Skeletal muscle tissue (tissue), 4 donors: ENCODE measurements around the gene FHL2. TPM values are rescaled to one million over a fixed set of nuclear protein-coding genes. Genes with fewer than 3 reads are reported as not detected.

ENCODE experiments used
- H3K27ac ChIP-seq: one replicate; pipeline ENCODE4 v1.7.0; 2013; ENCODE audit warnings: mild to moderate bottlenecking, low read depth, low read length, inconsistent platforms
- H3K27me3 ChIP-seq, 3 donors: one replicate each; pipeline ENCODE4 v1.7.0; 2013; ENCODE audit warnings: low read length in 3 of 3; ENCODE audit not compliant: control insufficient read depth in 3 of 3, insufficient read depth in 3 of 3
- H3K36me3 ChIP-seq, 3 donors: one replicate each; pipeline ENCODE4 v1.7.0; 2013; ENCODE audit warnings: low read length in 3 of 3; ENCODE audit not compliant: control insufficient read depth in 3 of 3, insufficient read depth in 3 of 3
- H3K4me1 ChIP-seq, 3 donors: one replicate each; pipeline ENCODE4 v1.7.0; 2013; ENCODE audit warnings: low read length in 3 of 3, mild to moderate bottlenecking in 3 of 3; ENCODE audit not compliant: control insufficient read depth in 3 of 3, insufficient read depth in 3 of 3
- H3K4me3 ChIP-seq, 3 donors: one replicate each; pipeline ENCODE4 v1.7.0; 2013; ENCODE audit warnings: low read length in 3 of 3
- H3K9ac ChIP-seq, 3 donors: one replicate each; pipeline ENCODE4 v1.7.0; 2013; ENCODE audit warnings: low read length in 3 of 3, mild to moderate bottlenecking in 3 of 3, moderate library complexity in 2 of 3, low read depth in 1 of 3
- H3K9me3 ChIP-seq, 3 donors: one replicate each; pipeline ENCODE4 v1.7.0; 2013; ENCODE audit warnings: low read length in 3 of 3; ENCODE audit not compliant: control insufficient read depth in 3 of 3
- total RNA-seq: library from RNA; depleted of rRNA; stranded (reverse); fragments of >200 nt; gene quantifications from one replicate; pipeline ENCODE4 v1.2.3, GENCODE V29; 2014
- donor health status: Osteomylitis.

The FHL2 gene
- total RNA-seq, 1 donor from 2014 or later, result 66.3 TPM

DNA sequence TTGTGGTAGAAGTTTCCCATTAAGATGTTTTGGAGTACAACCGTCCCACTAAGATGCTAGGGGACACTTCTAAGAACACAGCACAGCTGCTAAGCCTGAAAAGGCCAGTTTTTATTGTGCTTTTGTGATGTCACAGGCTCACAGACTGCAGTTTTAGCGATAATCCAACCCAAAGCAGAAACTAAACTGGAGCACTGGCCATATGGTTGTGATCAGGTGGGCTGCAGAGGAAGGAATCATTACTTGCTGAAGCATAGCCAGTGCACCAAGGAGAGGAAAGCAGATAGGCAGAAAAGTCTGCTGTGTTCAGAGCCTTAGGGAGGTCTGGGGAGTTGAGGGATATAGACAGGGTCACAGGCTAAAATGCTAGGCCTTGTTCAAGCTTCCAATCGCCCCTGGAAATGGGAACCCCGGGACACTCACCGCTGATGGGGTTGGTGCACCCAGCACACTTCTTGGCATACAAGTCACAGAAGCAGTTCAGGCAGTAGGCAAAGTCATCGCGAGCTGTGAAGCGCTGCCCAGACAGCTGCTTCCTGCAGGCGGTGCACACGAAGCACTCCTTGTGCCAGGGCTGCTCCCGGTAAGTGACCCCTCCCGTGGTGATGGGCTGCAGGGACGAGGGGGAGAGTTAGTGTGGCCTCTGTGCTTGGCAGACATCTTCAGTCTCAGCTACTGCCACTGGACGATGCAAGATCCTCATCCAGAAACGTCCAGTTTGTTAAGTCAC, 35.8 kb downstream of the FHL2 start:
- Histone ChIP-seq H3K4me1 (peaks cover 0 to 11% (median 7%) of the 10 kb centered on the region in 3 donors), H3K9ac (peak overlapping the region in 1 of 3 donors; percentile 40), H3K4me3 (no peak overlapping the region), H3K27ac (no peak overlapping the region), H3K27me3 (no peaks in the 10 kb centered on the region), H3K36me3 (peaks cover 48 to 76% (median 72%) of the 10 kb centered on the region in 3 donors), H3K9me3 (no peaks in the 10 kb centered on the region)

DNA sequence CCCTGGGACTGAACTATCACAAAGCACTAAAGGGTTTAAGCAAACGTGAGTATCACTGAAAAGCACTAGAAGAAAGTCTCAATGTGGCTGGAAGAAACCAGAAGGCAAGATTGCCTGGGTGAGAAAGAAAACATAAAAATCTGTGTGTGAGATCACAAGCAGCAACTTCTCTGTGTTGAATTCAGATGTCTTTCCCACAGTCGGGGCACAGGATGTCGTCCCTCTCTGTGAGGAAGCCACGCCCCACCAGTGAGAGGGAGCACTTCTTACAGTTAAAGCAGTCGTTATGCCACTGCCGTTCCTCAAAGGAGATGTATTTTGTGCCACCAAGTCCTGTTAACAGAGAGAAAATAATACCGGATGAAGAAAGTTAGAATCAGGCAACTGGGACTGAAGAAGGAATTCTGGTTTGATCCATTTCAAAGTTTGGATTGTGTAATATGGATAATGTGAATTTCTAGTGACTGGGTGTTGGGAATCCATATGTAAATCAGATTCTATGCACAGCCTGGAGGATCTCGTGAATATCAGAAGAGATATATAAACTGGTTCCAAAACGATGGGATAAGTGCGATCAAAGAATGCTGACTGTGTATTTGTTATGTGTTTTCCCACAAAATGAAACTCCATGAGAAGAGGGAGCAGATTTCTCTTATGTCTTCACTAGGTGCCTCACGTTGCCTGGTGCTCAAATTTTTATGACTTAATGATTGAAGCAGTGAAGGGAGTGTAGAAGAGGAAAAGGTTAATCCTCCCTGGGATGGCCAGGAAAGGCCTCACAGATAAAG, 37.6 kb downstream of the FHL2 start:
- H3K27ac ChIP-seq, result no peak overlapping the region
- H3K9me3 ChIP-seq, result no peaks in the 10 kb centered on the region
- H3K36me3 ChIP-seq, result peaks cover 46 to 77% (median 74%) of the 10 kb centered on the region in 3 donors

DNA sequence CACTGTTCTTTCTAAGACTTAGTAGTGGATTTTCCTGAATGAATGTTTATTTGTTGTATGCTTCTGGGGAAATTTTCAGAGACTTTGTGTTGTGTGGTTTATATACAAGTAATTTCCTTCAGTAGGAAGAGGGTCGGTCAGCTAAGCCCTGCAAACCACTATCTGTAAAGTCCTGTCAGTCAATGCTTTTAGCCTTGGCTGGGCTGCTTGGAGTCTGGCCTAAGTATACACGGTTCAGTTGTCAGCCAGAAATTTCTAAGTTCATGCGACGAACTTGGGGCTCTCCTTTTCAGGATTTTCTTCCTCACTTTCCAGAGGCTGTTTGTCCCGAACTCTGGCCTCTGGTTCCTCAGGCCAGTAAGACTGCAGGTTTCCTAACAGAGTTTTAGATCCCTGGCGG, 40.3 kb downstream of the FHL2 start:
- H3K36me3 ChIP-seq, result peaks cover 33 to 56% (median 55%) of the 10 kb centered on the region in 3 donors
- no peaks in the 10 kb centered on the region for H3K9me3 ChIP-seq
- H3K4me1 ChIP-seq, result peaks cover 0 to 9% (median 7%) of the 10 kb centered on the region in 3 donors
- no peaks in the 10 kb centered on the region for H3K27me3 ChIP-seq
- no peak overlapping the region for H3K27ac ChIP-seq
- H3K9ac ChIP-seq, result no peak overlapping the region
- no peak overlapping the region for H3K4me3 ChIP-seq

More for the DNA sequence above, 37.6 kb downstream of the FHL2 start:
- H3K27me3 ChIP-seq, result no peaks in the 10 kb centered on the region
- peaks cover 0 to 11% (median 7%) of the 10 kb centered on the region in 3 donors for H3K4me1 ChIP-seq
- H3K4me3 ChIP-seq, result no peak overlapping the region
- H3K9ac ChIP-seq, result no peak overlapping the region

DNA sequence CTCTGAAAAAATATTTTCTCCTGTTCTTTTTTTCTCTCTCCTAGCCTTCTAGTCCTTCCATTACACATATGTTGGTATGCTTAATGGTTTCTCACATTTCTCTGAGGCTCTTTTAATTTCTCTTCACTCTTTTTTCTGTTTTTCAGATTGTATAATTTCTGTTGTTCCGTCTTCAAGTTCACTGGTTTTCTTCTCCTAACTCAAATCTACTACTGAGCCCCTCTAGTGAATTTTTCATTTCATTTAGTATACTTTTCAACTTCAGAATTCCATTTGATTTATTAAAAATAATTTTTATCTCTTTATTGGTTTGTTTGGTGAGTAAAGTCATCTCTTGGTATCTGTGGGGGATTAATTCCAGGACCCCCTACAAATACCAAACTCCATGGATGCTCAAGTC, 41.7 kb downstream of the FHL2 start:
- no peak overlapping the region for H3K9ac ChIP-seq
- no peak overlapping the region for H3K27ac ChIP-seq
- no peaks in the 10 kb centered on the region for H3K4me1 ChIP-seq
- no peaks in the 10 kb centered on the region for H3K27me3 ChIP-seq
- no peak overlapping the region for H3K4me3 ChIP-seq
- H3K36me3 ChIP-seq, result peaks cover 23 to 45% (median 41%) of the 10 kb centered on the region in 3 donors
- H3K9me3 ChIP-seq, result no peaks in the 10 kb centered on the region

DNA sequence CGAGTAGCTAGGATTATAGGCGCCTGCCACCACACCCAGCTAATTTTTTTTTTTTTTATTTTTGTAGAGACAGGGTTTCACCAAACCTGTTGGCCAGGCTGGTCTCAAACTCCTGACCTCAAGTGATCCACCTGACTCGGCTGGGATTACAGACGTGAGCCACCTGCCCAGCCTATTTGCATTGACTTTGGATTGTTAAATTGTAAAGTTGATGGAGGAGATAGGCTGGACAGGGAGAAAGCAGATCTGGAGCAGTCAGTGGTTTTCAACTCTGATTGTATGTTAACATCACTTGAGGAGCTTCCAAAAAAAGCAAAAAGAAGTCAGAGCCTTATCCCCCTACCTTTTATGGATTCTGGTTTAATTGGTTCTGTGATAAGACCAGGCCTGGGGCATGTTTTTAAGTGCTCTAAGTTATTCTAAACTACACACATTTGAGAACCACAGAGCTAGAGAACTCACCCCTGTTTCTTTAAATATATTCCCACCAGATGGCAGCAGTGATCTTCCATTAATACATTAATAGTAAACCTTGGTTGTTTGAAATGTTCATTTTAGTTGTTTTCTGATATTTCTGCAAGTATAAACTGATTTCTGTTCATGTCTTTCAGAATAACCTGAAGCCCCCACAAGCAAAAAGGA, 54.0 kb downstream of the FHL2 start:
- Histone ChIP-seq H3K9me3 (no peaks in the 10 kb centered on the region), H3K36me3 (peaks cover 22 to 58% (median 57%) of the 10 kb centered on the region in 3 donors), H3K9ac (no peak overlapping the region), H3K27me3 (no peaks in the 10 kb centered on the region), H3K4me3 (no peak overlapping the region), H3K4me1 (no peaks in the 10 kb centered on the region), H3K27ac (no peak overlapping the region)

DNA sequence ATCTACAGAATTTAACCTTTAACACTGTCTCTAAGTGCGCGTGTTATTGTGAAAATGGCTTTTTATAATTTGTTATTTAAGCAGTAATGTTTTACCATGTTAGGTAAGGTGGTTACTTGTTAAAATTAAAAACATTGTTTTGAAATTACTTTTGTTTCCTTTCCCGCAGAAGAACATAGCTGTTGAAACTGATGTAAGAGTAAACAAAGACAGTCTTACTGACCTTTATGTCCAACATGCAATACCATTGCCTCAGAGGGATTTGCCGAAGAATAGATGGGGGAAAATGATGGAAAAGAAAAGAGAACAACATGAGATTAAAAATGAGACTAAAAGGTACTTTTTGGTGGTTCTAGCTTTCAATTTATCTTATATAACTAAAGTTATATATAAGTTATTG, 59.4 kb downstream of the FHL2 start:
- Histone ChIP-seq H3K27ac (no peak overlapping the region), H3K9me3 (no peaks in the 10 kb centered on the region), H3K4me3 (no peak overlapping the region), H3K36me3 (peaks cover 12 to 34% (median 28%) of the 10 kb centered on the region in 3 donors), H3K4me1 (peaks cover 11 to 19% (median 16%) of the 10 kb centered on the region in 3 donors), H3K27me3 (no peaks in the 10 kb centered on the region), H3K9ac (no peak overlapping the region)

DNA sequence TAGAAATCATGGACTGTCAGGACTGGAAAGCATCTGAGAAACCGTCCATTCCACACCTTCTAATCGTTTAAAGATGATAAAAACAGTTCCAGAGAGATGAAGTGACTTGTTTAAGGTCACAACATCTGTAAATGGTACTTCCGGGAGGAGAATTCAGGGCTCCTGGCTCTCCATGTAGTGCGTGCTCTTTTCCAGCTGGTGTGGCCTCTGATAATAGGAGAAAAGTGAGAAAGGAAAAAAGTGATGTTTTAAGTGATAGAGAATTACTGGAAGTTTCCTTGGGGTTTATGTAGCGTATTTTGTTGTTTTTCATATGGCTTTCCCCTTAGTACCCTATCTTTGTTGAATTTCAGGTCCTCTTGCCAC, 60.8 kb downstream of the FHL2 start:
- Histone ChIP-seq H3K27me3 (no peaks in the 10 kb centered on the region), H3K36me3 (peaks cover 10 to 26% (median 22%) of the 10 kb centered on the region in 3 donors), H3K4me1 (peaks cover 11 to 19% (median 16%) of the 10 kb centered on the region in 3 donors), H3K9me3 (no peaks in the 10 kb centered on the region), H3K9ac (peak overlapping the region; percentile 93 to 98 (median 98)), H3K27ac (peak overlapping the region; percentile 97), H3K4me3 (peak overlapping the region; percentile 92 to 97 (median 92))

DNA sequence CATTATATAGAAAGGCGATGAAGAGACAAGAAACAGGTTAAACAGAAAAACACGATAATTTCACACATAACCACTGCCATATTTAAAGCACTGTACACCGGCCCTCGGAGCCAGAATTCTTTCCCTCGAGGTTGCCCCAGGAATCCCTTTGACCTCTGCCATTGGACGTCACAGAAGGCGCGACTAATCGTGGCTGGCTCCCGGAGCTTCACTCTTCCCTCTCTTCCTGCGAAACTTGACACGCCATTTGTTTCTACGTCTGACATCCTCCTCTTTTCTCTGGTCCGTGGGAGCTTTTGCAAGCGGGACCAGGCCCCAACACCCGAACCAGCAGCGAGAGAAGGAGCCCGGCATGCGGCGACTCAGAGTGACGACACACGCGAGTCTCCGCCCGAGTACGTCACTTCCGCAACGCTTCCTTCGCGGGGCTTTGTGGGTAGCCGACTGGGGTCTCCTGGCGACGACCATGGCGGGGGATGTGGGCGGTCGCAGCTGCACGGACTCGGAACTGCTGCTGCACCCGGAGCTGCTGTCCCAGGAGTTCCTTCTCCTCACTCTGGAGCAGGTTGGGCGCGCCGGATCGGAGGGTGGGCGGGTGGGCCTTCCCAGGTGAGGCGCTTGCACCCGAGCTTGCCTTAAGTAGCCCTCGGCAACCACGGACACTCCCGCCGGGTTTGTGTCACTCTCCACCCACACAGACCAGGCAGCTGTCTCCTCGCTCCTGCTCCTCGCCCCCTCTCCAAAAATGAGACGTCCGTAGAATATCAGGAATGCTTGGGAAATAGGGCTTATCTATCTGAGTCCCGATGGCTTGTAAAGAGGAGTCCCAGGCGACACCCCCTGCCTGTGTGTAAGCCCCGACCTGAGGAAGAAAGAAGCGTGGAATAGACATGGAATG, 61.5 kb downstream of the FHL2 start, which contains the start of gene C2orf49:
TSS of gene C2orf49 (plus strand) at position 419 of the 898 bp plus-strand sequence. CDS start at position 467, 48 bp downstream.
- H3K36me3 ChIP-seq, result peaks cover 8 to 21% (median 17%) of the 10 kb centered on the region in 3 donors
- H3K4me1 ChIP-seq, result peaks cover 11 to 19% (median 16%) of the 10 kb centered on the region in 3 donors
- no peaks in the 10 kb centered on the region for H3K9me3 ChIP-seq
- H3K27me3 ChIP-seq, result no peaks in the 10 kb centered on the region
- peak within 1 kb of the TSS; percentile 97 for H3K27ac ChIP-seq
- peak within 1 kb of the TSS; percentile 93 to 98 (median 98) for H3K9ac ChIP-seq
- peak within 1 kb of the TSS; percentile 92 to 97 (median 92) for H3K4me3 ChIP-seq

DNA sequence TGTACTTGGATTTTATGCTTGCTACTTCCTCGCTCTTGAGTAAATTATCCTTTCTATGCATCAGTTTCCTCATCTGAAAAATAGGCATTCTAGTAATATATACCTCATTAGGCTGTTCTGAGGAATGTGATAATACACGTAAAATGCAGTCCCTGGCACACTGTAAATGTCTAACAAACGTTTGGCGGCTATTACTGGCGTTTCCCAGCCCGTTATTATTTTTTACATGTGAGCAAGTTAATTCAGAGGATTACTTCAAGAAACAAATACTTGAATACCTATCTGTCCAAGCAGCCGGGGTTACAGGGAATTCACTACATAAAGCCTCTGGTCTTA, 62.1 kb downstream of the FHL2 start:
- H3K27me3 ChIP-seq, result no peaks in the 10 kb centered on the region
- H3K4me1 ChIP-seq, result peaks cover 11 to 19% (median 16%) of the 10 kb centered on the region in 3 donors
- H3K27ac ChIP-seq, result peak overlapping the region; percentile 97
- H3K9me3 ChIP-seq, result no peaks in the 10 kb centered on the region
- peak overlapping the region; percentile 93 to 98 (median 98) for H3K9ac ChIP-seq
- peak overlapping the region; percentile 92 to 97 (median 92) for H3K4me3 ChIP-seq
- H3K36me3 ChIP-seq, result peaks cover 8 to 17% (median 14%) of the 10 kb centered on the region in 3 donors
